SK-N-SH (cell line): ENCODE data around the gene FRYL. TPM values are rescaled to one million over a fixed set of nuclear protein-coding genes. Genes with fewer than 3 reads are reported as not detected.

Source experiments
- CTCF ChIA-PET: fragments of 300-600, 350-600 bp; formaldehyde crosslinking; extraction: SDS; loops from one replicate; lab custom pipeline; 2021; lab: Yijun Ruan, JAX
- POLR2A ChIA-PET: fragments of 350-600 bp; sonication (Branson Sonifier 250); formaldehyde crosslinking; extraction: SDS; loops from one replicate; lab custom pipeline; 2020; ENCODE audit warnings: antibody characterized with exemption, inconsistent platforms; lab: Yijun Ruan, JAX
- DNase-seq: peaks from one replicate; pipeline ENCODE4 v3.0.0; 2012
- H2AFZ ChIP-seq: fragments of 200-600 bp; sonication (generic); 2 replicates; pipeline ENCODE4 v1.8.1; 2016; ENCODE audit warnings: antibody characterized with exemption, mild to moderate bottlenecking, low read depth
- H3F3A ChIP-seq: fragments of 200-600 bp; sonication (generic); replicated peaks from 2 replicates; pipeline ENCODE3; 2016; ENCODE audit warnings: antibody characterized with exemption, mild to moderate bottlenecking; ENCODE audit not compliant: insufficient read depth
- H3K27ac ChIP-seq, 2 experiments: fragments of 200-500 bp in 1 of 2; fragments of 200-600 bp in 1 of 2; sonication (Bioruptor generic) in 1 of 2; sonication (generic), shearing (Covaris generic) in 1 of 2; 2 replicates each; pipeline versions ENCODE4 v1.5.1 to v1.6.1; 2014 to 2016; ENCODE audit warnings: low read depth in 2 of 2, inconsistent platforms in 1 of 2, low read length in 1 of 2, mild to moderate bottlenecking in 1 of 2, mixed read lengths in 1 of 2
- H3K27me3 ChIP-seq: fragments of 200-600 bp; sonication (generic), shearing (Covaris generic); 2 replicates; pipeline ENCODE4 v1.6.1; 2016; ENCODE audit warnings: mixed run types; ENCODE audit not compliant: insufficient read depth
- H3K36me3 ChIP-seq, 2 experiments: fragments of 200-500 bp in 1 of 2; fragments of 200-600 bp in 1 of 2; sonication (Bioruptor generic) in 1 of 2; sonication (generic) in 1 of 2; replicated peaks in 1 of 2; 2 replicates each; pipeline versions ENCODE3 to v1.5.1; 2014 to 2016; ENCODE audit warnings: low read length in 1 of 2, mild to moderate bottlenecking in 1 of 2; ENCODE audit not compliant: insufficient read depth in 2 of 2, control insufficient read depth in 1 of 2
- H3K4me1 ChIP-seq, 2 experiments: fragments of 200-500 bp in 1 of 2; fragments of 200-600 bp in 1 of 2; sonication (Bioruptor generic) in 1 of 2; sonication (generic), shearing (Covaris generic) in 1 of 2; 2 replicates each; pipeline versions ENCODE4 v1.5.1 to v1.6.1; 2014 to 2016; ENCODE audit warnings: low read depth in 1 of 2, low read length in 1 of 2, mixed run types in 1 of 2; ENCODE audit not compliant: insufficient read depth in 2 of 2, control insufficient read depth in 1 of 2
- H3K4me2 ChIP-seq: fragments of 200-600 bp; sonication (generic), shearing (Covaris generic); 2 replicates; pipeline ENCODE4 v1.6.1; 2017; ENCODE audit warnings: mixed run types
- H3K4me3 ChIP-seq, 2 experiments: fragments of 200-500 bp in 1 of 2; fragments of 200-600 bp in 1 of 2; sonication (Bioruptor generic) in 1 of 2; sonication (generic), shearing (Covaris generic) in 1 of 2; 2 replicates each; pipeline versions ENCODE4 v1.5.1 to v1.8.1; 2014 to 2016; ENCODE audit warnings: low read depth in 2 of 2, inconsistent platforms in 1 of 2, low read length in 1 of 2, mild to moderate bottlenecking in 1 of 2, mixed read lengths in 1 of 2, moderate library complexity in 1 of 2
- H3K79me2 ChIP-seq: fragments of 200-600 bp; sonication (generic); 2 replicates; pipeline ENCODE4 v1.8.1; 2017; ENCODE audit warnings: mild to moderate bottlenecking; ENCODE audit not compliant: insufficient read depth
- H3K9ac ChIP-seq: fragments of 200-600 bp; sonication (generic); 2 replicates; pipeline ENCODE4 v1.6.1; 2017; ENCODE audit warnings: mixed run types
- H3K9me2 ChIP-seq: fragments of 200-600 bp; sonication (generic); 2 replicates; pipeline ENCODE4 v1.6.1; 2017; ENCODE audit warnings: mixed run types
- H3K9me3 ChIP-seq: fragments of 200-600 bp; sonication (generic); 2 replicates; pipeline ENCODE4 v1.6.1; 2017; ENCODE audit warnings: mixed run types, mild to moderate bottlenecking, moderate library complexity
- H4K20me1 ChIP-seq: fragments of 200-600 bp; sonication (generic); 2 replicates; pipeline ENCODE4 v1.6.1; 2017; ENCODE audit warnings: mild to moderate bottlenecking, mixed run types; ENCODE audit not compliant: insufficient read depth
- CHD2 ChIP-seq: fragments of 150-350 bp; IDR thresholded peaks from 2 replicates; pipeline ENCODE4 v1.6.1; 2018; ENCODE audit warnings: low read length; ENCODE audit not compliant: partially characterized antibody
- EP300 ChIP-seq, 2 experiments: IDR thresholded peaks; 2 replicates each; pipeline versions ENCODE4 v1.4.0 to v1.6.1; 2012; ENCODE audit warnings: borderline replicate concordance in 1 of 2, low read depth in 1 of 2, low read length in 1 of 2
- EZH2phosphoT487 ChIP-seq: fragments of 200-600 bp; sonication (generic); IDR thresholded peaks from 2 replicates; pipeline ENCODE4 v1.6.1; 2017; ENCODE audit warnings: low read depth, mixed run types, mild to moderate bottlenecking, antibody characterized with exemption, moderate library complexity, borderline replicate concordance
- FOSL2 ChIP-seq: IDR thresholded peaks from 2 replicates; pipeline ENCODE4 v1.4.0; 2012; ENCODE audit warnings: low read depth, mild to moderate bottlenecking, moderate library complexity, borderline replicate concordance
- FOXM1 ChIP-seq: IDR thresholded peaks from 2 replicates; pipeline ENCODE4 v1.4.0; 2012; ENCODE audit warnings: low read depth, mild to moderate bottlenecking
- GABPA ChIP-seq: IDR thresholded peaks from 2 replicates; pipeline ENCODE4 v1.4.0; 2012; ENCODE audit warnings: low read depth, mild to moderate bottlenecking
- NRF1 ChIP-seq: IDR thresholded peaks from 2 replicates; pipeline ENCODE4 v1.6.1; 2012; ENCODE audit warnings: low read depth, mild to moderate bottlenecking, low read length
- POLR2AphosphoS5 ChIP-seq: IDR thresholded peaks from 2 replicates; pipeline ENCODE4 v1.6.1; 2012; ENCODE audit warnings: low read depth, low read length
- RFX5 ChIP-seq: IDR thresholded peaks from 2 replicates; pipeline ENCODE4 v1.6.1; 2012; ENCODE audit warnings: mild to moderate bottlenecking, improper control_type of control experiment, low read length
- RXRA ChIP-seq: IDR thresholded peaks from 2 replicates; pipeline ENCODE4 v1.4.0; 2012; ENCODE audit warnings: low read depth, mild to moderate bottlenecking, borderline replicate concordance
- SMC3 ChIP-seq: IDR thresholded peaks from 2 replicates; pipeline ENCODE4 v1.6.1; 2012; ENCODE audit warnings: low read depth, low read length, improper control_type of control experiment
- TAF1 ChIP-seq: IDR thresholded peaks from 2 replicates; pipeline ENCODE4 v1.6.1; 2012; ENCODE audit warnings: low read depth, mild to moderate bottlenecking, low read length, moderate library complexity, borderline replicate concordance
- TEAD4 ChIP-seq: IDR thresholded peaks from 2 replicates; pipeline ENCODE4 v1.4.0; 2012; ENCODE audit warnings: mild to moderate bottlenecking, borderline replicate concordance; ENCODE audit not compliant: insufficient read depth
- polyA plus RNA-seq, 3 experiments: library from polyadenylated mRNA; depleted of rRNA; stranded (reverse); fragments of >200 nt; gene quantifications; 2 replicates each; pipeline ENCODE4 v1.2.3, GENCODE V29; 2012
- TF ChIP-seq, protein P1 (sequence below): IDR thresholded peaks from 2 replicates; pipeline ENCODE4 v1.6.1; 2012; ENCODE audit warnings: mild to moderate bottlenecking, low read depth, low read length, moderate library complexity
- TF ChIP-seq, protein P2 (sequence below): IDR thresholded peaks from 2 replicates; pipeline ENCODE4 v1.4.0; 2012; ENCODE audit warnings: low read depth, borderline replicate concordance

The FRYL gene
- polyA plus RNA-seq, 1 of the 3 experiments (the other 2 are of a cell fraction): 8.2 TPM

DNA sequence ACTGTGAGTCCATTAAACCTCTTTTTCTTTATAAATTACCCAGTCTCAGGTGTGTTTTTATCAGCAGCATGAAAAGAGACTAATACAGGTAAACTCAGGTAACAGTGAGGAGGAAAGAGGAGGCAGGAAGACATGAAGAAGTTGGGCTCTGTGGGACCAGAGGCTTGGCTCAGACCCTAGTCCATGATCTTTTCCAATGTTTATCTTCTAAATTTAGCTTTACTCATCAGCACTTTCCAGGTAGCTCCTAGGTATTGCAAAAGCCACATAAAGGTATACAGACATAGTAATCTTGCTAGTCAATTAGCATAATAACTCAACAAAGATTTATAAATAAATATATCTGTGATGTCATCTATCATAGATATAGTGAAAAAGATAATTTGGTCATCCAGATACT lies 11.2 kb upstream of the FRYL start:
- no peaks in the 10 kb centered on the region for H3K4me1 ChIP-seq
- H3K36me3 ChIP-seq: no peaks in the 10 kb centered on the region
- no peak overlapping the region for H2AFZ ChIP-seq
- TF ChIP-seq RXRA (no peak), EZH2phosphoT487 (no peak), EP300 (IDR thresholded peaks at IDR 0.05; ENCODE audit: borderline replicate concordance in 1 of 2, low read depth in 1 of 2, low read length in 1 of 2) (no peak), TEAD4 (no peak), POLR2AphosphoS5 (no peak), GABPA (no peak), CHD2 (no peak), FOXM1 (no peak), FOSL2 (no peak), TAF1 (no peak), SMC3 (no peak), NRF1 (no peak)
- TF ChIP-seq, protein P1, sequence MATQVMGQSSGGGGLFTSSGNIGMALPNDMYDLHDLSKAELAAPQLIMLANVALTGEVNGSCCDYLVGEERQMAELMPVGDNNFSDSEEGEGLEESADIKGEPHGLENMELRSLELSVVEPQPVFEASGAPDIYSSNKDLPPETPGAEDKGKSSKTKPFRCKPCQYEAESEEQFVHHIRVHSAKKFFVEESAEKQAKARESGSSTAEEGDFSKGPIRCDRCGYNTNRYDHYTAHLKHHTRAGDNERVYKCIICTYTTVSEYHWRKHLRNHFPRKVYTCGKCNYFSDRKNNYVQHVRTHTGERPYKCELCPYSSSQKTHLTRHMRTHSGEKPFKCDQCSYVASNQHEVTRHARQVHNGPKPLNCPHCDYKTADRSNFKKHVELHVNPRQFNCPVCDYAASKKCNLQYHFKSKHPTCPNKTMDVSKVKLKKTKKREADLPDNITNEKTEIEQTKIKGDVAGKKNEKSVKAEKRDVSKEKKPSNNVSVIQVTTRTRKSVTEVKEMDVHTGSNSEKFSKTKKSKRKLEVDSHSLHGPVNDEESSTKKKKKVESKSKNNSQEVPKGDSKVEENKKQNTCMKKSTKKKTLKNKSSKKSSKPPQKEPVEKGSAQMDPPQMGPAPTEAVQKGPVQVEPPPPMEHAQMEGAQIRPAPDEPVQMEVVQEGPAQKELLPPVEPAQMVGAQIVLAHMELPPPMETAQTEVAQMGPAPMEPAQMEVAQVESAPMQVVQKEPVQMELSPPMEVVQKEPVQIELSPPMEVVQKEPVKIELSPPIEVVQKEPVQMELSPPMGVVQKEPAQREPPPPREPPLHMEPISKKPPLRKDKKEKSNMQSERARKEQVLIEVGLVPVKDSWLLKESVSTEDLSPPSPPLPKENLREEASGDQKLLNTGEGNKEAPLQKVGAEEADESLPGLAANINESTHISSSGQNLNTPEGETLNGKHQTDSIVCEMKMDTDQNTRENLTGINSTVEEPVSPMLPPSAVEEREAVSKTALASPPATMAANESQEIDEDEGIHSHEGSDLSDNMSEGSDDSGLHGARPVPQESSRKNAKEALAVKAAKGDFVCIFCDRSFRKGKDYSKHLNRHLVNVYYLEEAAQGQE: no peak
- TF ChIP-seq, protein P2, sequence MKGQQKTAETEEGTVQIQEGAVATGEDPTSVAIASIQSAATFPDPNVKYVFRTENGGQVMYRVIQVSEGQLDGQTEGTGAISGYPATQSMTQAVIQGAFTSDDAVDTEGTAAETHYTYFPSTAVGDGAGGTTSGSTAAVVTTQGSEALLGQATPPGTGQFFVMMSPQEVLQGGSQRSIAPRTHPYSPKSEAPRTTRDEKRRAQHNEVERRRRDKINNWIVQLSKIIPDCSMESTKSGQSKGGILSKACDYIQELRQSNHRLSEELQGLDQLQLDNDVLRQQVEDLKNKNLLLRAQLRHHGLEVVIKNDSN: no peak
- H4K20me1 ChIP-seq: no peaks in the 10 kb centered on the region
- no peaks in the 10 kb centered on the region for H3K27me3 ChIP-seq
- H3K79me2 ChIP-seq: no peaks in the 10 kb centered on the region
- no peak overlapping the region for H3K4me3 ChIP-seq
- ChIA-PET CTCF (interaction anchor here (0.6 to 0.7 kb wide), 2 partner anchors 55 to 107 kb away, joined by 3 read pairs; no protein-coding TSS in a partner anchor), POLR2A (no interaction called here)
- no peaks in the 10 kb centered on the region for H3K9me2 ChIP-seq
- H3K9ac ChIP-seq: no peak overlapping the region
- no peaks in the 10 kb centered on the region for H3K9me3 ChIP-seq
- no peak overlapping the region for H3K4me2 ChIP-seq
- no peak for DNase-seq
- H3K27ac ChIP-seq: no peak overlapping the region
- H3F3A ChIP-seq: no peaks in the 10 kb centered on the region

DNA sequence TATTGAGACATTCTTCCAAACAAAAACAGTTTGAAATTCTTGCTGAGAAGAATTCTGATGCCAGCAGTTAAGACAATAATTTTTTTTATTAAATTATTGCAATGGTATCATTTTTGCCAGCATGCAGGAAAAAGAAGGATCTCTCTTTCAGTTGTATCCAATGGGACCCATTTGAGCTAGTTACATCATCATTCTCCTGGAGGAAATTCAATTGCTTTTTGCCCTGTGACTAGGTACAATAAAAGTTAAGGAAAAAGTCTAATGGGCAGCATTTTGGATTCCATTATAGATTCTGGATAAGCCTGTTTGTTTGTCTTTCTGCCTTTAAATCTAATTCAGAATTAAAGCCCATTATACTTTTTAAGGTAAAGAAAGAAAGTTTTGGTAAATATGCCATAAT lies 10.5 kb upstream of the FRYL start:
- no peak for DNase-seq
- H3F3A ChIP-seq: no peaks in the 10 kb centered on the region
- CTCF ChIA-PET: interaction anchor here (1.0 kb wide), 1 partner anchor 9 kb away, joined by 3 read pairs; no protein-coding TSS in a partner anchor
- TF ChIP-seq RFX5: peak; percentile 72
- no peak for TF ChIP-seq GABPA
- no peaks in the 10 kb centered on the region for H3K36me3 ChIP-seq
- H4K20me1 ChIP-seq: no peaks in the 10 kb centered on the region
- no peaks in the 10 kb centered on the region for H3K79me2 ChIP-seq
- POLR2A ChIA-PET: no interaction called here
- H3K4me2 ChIP-seq: no peak overlapping the region
- H3K9me2 ChIP-seq: no peaks in the 10 kb centered on the region
- no peak overlapping the region for H2AFZ ChIP-seq
- no peak overlapping the region for H3K4me3 ChIP-seq
- H3K4me1 ChIP-seq: no peaks in the 10 kb centered on the region
- H3K9me3 ChIP-seq: no peaks in the 10 kb centered on the region
- no peaks in the 10 kb centered on the region for H3K27me3 ChIP-seq
- H3K27ac ChIP-seq: no peak overlapping the region
- H3K9ac ChIP-seq: no peak overlapping the region
